ENCODE data around the gene AEN. TPM values are rescaled to one million over a fixed set of nuclear protein-coding genes. Genes with fewer than 3 reads are reported as not detected.

Gene AEN
- total RNA-seq, 1 donor: 36.6 TPM

- no peak for DNase-seq (ENCODE audit: low read depth)
- no peak for TF ChIP-seq CTCF (IDR thresholded peaks at IDR 0.05; ENCODE audit: insufficient read depth, low read length)
- H3K4me3 ChIP-seq (ENCODE audit: low read depth, low read length): no peak overlapping the region
These were observed 1.3 kb upstream of the AEN start for GRCh38 chr15:88619796-88620195.

GRCh38 chr15:88621789-88622604, 857 bp downstream of the AEN start:
- peak; percentile 66 for DNase-seq (ENCODE audit: low read depth)
- TF ChIP-seq CTCF (IDR thresholded peaks at IDR 0.05; ENCODE audit: insufficient read depth, low read length): no peak
- peak overlapping the region; percentile 77 for H3K4me3 ChIP-seq (ENCODE audit: low read depth, low read length)

DNA sequence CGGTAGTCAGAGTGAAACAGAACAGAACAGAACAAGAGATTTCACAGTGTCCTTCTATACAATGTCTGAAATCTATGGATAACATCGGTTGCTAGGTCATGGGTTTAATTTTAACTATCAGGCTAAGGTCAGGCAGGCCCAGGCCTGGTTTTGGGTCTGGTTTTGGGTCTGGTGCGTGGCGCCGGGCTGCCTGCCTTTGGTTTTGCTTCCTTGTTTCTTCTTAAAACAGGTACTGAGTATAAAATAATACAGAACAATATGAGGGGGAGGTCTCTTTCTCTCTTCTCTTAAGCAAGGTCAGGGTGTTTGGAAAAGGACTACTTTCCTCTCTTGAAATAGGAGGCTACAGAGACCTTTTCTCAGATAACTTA, 1.4 kb downstream of the AEN start:
- DNase-seq (ENCODE audit: low read depth): no peak
- peak overlapping the region; percentile 77 for H3K4me3 ChIP-seq (ENCODE audit: low read depth, low read length)
- no peak for TF ChIP-seq CTCF (IDR thresholded peaks at IDR 0.05; ENCODE audit: insufficient read depth, low read length)

- no peak for TF ChIP-seq CTCF (IDR thresholded peaks at IDR 0.05; ENCODE audit: insufficient read depth, low read length)
- peak overlapping the region; percentile 77 for H3K4me3 ChIP-seq (ENCODE audit: low read depth, low read length)
- peak; percentile 66 for DNase-seq (ENCODE audit: low read depth)
These were observed 1.9 kb downstream of the AEN start for GRCh38 chr15:88623061-88623460.

- no peak for DNase-seq (ENCODE audit: low read depth)
- TF ChIP-seq CTCF (IDR thresholded peaks at IDR 0.05; ENCODE audit: insufficient read depth, low read length): no peak
- peak overlapping the region; percentile 77 for H3K4me3 ChIP-seq (ENCODE audit: low read depth, low read length)
These were observed 2.5 kb downstream of the AEN start for GRCh38 chr15:88623632-88624031.

GRCh38 chr15:88624156-88624970, 3.2 kb downstream of the AEN start:
- DNase-seq (ENCODE audit: low read depth): peak; percentile 65
- TF ChIP-seq CTCF (IDR thresholded peaks at IDR 0.05; ENCODE audit: insufficient read depth, low read length): peak; percentile 51
- peak overlapping the region; percentile 46 for H3K4me3 ChIP-seq (ENCODE audit: low read depth, low read length)

All from fibroblast of the aortic adventitia (primary cell).